ENCODE results near the gene TWSG1.
A peak's percentile ranks its signal among the peaks of the same experiment; 100 is the strongest.
"Not testable (repeated sequence)": the region's sequence is repeated elsewhere in the genome, so short reads cannot be mapped to it uniquely, and the experiment has no call there.

TWSG1 gene

GRCh38 chr18:9335697-9336045, 1.1 kb downstream of the TWSG1 start:
- no peak for DNase-seq

- no peak for DNase-seq
These were observed 2.3 kb downstream of the TWSG1 start for GRCh38 chr18:9336827-9337226.

- DNase-seq: no peak
These were observed 3.3 kb downstream of the TWSG1 start for GRCh38 chr18:9337873-9338272.

GRCh38 chr18:9340472-9340871, 5.9 kb downstream of the TWSG1 start:
- DNase-seq: no peak

- DNase-seq: no peak
These were observed 9.0 kb downstream of the TWSG1 start for GRCh38 chr18:9343577-9343976.

GRCh38 chr18:9346775-9347174, 12.2 kb downstream of the TWSG1 start:
- no peak for DNase-seq

GRCh38 chr18:9348079-9348671, 13.6 kb downstream of the TWSG1 start:
- no peak for DNase-seq

GRCh38 chr18:9348766-9349165, 14.2 kb downstream of the TWSG1 start:
- no peak for DNase-seq

- DNase-seq: no peak
These were observed 19.0 kb downstream of the TWSG1 start for GRCh38 chr18:9353596-9353995.

GRCh38 chr18:9354256-9354655, 19.7 kb downstream of the TWSG1 start:
- DNase-seq: no peak

GRCh38 chr18:9356976-9357375, 22.4 kb downstream of the TWSG1 start:
- DNase-seq: no peak

- no peak for DNase-seq
These were observed 25.2 kb downstream of the TWSG1 start for GRCh38 chr18:9359796-9360195.

- no peak for DNase-seq
These were observed 26.6 kb downstream of the TWSG1 start for GRCh38 chr18:9361191-9361590.

- DNase-seq: no peak
These were observed 28.3 kb downstream of the TWSG1 start for GRCh38 chr18:9362869-9363268.

GRCh38 chr18:9364242-9364641, 29.7 kb downstream of the TWSG1 start:
- no peak for DNase-seq

GRCh38 chr18:9365406-9365805, 30.8 kb downstream of the TWSG1 start:
- DNase-seq: no peak

- no peak for DNase-seq
These were observed 31.6 kb downstream of the TWSG1 start for GRCh38 chr18:9366126-9366714.

- not testable (repeated sequence) for DNase-seq
These were observed 38.7 kb downstream of the TWSG1 start for GRCh38 chr18:9373254-9373653.

GRCh38 chr18:9379118-9379517, 44.5 kb downstream of the TWSG1 start:
- DNase-seq: no peak

- no peak for DNase-seq
These were observed 45.5 kb downstream of the TWSG1 start for GRCh38 chr18:9380101-9380500.

GRCh38 chr18:9380621-9381395, 46.2 kb downstream of the TWSG1 start:
- peak; percentile 70 to 87 for DNase-seq

GRCh38 chr18:9386879-9387278, 52.3 kb downstream of the TWSG1 start:
- DNase-seq: no peak

- DNase-seq: no peak
These were observed 53.3 kb downstream of the TWSG1 start for GRCh38 chr18:9387891-9388290.

GRCh38 chr18:9389706-9390105, 55.1 kb downstream of the TWSG1 start:
- no peak for DNase-seq

GRCh38 chr18:9392726-9393125, 58.2 kb downstream of the TWSG1 start:
- no peak for DNase-seq

Measured in NCI-H524 (cell line).